Measurements from ENCODE around the gene WASHC2C.
"Not testable (repeated sequence)": the region's sequence is repeated elsewhere in the genome, so short reads cannot be mapped to it uniquely, and the experiment has no call there.

DNA sequence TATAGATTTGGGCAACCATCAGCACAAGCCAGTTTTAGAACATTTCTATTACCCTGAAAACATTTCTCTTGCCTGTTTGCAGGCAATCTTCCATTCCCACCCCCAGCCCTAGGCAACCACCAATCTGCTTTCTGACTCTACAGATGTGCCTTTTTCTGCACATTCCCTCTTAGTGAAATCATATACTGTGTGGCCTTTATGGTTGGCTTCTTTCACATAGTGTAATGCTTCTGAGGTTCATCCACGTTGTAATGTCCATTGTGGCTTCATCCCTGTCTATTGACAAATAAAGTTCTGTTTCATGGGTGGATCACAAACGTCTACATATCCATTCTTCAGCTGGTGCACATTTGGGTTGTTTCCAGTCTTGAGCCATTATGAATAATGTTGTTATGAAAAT lies 77.9 kb downstream of the WASHC2C start:
- not testable (repeated sequence) for TF ChIP-seq CTCF (IDR thresholded peaks at IDR 0.05); EZH2 (IDR thresholded peaks at IDR 0.05; ENCODE audit: borderline replicate concordance, insufficient read depth, low read depth, low read length, poor library complexity, severe bottlenecking)
